ENCODE data around the gene SCAI.
"Not testable (repeated sequence)": the region's sequence is repeated elsewhere in the genome, so short reads cannot be mapped to it uniquely, and the experiment has no call there.

Gene SCAI

DNA sequence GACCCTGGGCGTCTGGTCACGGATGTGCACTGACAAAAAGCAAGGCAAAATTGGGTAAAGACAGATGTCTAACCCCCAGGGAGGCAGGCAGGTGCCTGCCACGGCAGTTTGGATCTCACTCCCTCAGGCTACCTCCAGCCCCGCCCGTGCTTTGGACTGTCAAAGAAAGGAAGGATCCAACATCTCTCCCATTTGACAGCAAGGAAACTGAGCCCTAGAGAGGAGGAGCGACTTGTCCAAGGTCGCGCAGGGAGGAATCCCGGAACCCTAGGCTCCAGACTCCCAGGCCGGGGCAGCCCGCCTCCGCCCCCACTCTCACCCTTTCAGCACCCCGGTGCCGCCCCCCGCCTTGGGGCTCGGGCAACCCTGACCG lies 202.8 kb downstream of the SCAI start:
- no peak for DNase-seq (ENCODE audit: low spot score)
- peak overlapping the region; percentile 96 for H3K4me3 ChIP-seq
- TF ChIP-seq, protein P1, sequence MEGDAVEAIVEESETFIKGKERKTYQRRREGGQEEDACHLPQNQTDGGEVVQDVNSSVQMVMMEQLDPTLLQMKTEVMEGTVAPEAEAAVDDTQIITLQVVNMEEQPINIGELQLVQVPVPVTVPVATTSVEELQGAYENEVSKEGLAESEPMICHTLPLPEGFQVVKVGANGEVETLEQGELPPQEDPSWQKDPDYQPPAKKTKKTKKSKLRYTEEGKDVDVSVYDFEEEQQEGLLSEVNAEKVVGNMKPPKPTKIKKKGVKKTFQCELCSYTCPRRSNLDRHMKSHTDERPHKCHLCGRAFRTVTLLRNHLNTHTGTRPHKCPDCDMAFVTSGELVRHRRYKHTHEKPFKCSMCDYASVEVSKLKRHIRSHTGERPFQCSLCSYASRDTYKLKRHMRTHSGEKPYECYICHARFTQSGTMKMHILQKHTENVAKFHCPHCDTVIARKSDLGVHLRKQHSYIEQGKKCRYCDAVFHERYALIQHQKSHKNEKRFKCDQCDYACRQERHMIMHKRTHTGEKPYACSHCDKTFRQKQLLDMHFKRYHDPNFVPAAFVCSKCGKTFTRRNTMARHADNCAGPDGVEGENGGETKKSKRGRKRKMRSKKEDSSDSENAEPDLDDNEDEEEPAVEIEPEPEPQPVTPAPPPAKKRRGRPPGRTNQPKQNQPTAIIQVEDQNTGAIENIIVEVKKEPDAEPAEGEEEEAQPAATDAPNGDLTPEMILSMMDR (IDR thresholded peaks at IDR 0.05) = no peak
- peak overlapping the region; percentile 92 to 93 for H3K27ac ChIP-seq

DNA sequence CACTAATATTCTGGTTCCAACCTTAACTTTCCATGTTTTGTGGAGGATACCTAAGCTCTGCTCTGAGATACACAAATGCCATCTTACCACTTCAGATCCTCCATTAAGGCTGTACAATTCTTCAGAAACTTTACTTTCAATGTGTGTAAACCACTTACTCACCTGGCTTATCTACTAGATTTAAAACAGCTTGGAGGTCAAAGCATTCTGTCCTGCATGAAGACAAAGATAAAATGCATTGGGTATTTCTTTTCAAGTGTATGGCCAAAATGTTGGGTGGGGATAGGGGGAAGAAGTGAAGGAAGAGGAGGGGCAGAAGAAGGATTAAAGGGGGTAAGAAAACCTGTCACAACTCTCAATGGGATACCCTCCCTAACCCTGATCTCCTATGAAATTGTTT lies 203.4 kb downstream of the SCAI start:
- Histone ChIP-seq H3K27ac (peak overlapping the region; percentile 92 to 93), H3K4me3 (peak overlapping the region; percentile 96)
- DNase-seq (ENCODE audit: low spot score) = no peak
- TF ChIP-seq, protein P1 (IDR thresholded peaks at IDR 0.05) = no peak

GRCh38 chr9:124934290-124934689 lies 209.0 kb downstream of the SCAI start:
- TF ChIP-seq, protein P1 (IDR thresholded peaks at IDR 0.05) = no peak
- DNase-seq (ENCODE audit: low spot score) = no peak
- no peak overlapping the region for H3K4me3 ChIP-seq
- H3K27ac ChIP-seq = no peak overlapping the region

- no peak for DNase-seq (ENCODE audit: low spot score)
- H3K27ac ChIP-seq = no peak overlapping the region
- no peak overlapping the region for H3K4me3 ChIP-seq
- TF ChIP-seq, protein P1 (IDR thresholded peaks at IDR 0.05) = no peak
Observed at GRCh38 chr9:124932333-124932732, 211.0 kb downstream of the SCAI start.

DNA sequence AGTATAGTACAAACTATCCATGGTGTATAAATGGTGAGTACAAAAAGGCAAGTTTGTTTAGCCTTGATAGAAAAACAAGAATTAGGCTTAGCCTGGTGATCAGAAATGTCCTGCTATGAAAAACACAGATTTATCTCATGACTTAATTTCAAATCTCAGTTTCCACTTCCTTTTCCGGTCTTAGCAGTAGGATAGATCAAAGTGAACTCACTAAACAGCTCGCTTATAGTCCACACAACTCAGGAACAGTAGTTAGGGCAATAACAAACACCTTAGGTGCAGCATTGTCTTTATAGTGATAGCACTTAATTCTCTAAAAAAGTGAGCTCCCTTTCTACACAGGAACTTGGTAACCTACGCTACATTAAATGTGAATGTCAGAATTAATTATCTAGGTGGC lies 213.9 kb downstream of the SCAI start:
- no peak for DNase-seq (ENCODE audit: low spot score)
- TF ChIP-seq, protein P1 (IDR thresholded peaks at IDR 0.05) = no peak
- Histone ChIP-seq H3K4me3 (no peak overlapping the region), H3K27ac (no peak overlapping the region)

DNA sequence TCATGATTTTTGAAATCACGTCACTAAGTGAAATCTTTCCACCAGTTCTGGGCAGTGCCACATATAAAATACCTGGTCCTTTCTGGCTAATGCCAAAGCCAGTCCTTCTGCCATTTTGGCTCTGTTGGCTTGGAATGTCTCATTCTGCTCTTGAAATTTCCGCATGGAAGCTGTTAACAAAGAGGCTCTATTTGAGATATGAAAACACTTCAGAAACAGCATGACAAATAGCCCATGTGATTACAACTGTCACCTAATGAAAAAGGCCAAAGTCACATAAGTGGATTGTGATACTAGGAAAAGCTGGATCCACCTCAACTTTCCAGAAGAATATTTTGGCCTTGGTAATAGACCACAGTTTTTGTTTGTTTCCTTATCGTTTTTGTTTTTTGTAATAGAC lies 215.2 kb downstream of the SCAI start:
- TF ChIP-seq, protein P1 (IDR thresholded peaks at IDR 0.05) = no peak
- no peak for DNase-seq (ENCODE audit: low spot score)
- no peak overlapping the region for H3K4me3 ChIP-seq
- H3K27ac ChIP-seq = no peak overlapping the region

DNA sequence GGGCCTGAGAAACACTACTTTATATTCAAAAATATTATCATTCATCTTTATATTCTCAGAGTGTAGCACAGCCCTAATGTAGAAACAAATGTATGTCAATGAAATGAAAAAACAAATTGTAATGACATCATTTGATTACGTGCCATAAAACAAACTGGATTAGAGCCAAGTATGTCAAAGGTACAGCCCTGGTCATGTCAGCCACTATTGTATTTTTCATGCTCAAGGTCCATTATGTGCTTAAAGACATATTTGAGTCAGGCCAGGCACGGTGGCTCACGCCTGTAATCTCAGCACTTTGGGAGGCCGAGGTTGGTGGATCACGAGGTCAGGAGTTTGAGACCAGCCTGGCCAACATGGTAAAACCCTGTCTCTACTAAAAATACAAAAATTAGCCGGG lies 222.9 kb downstream of the SCAI start:
- H3K4me3 ChIP-seq; H3K27ac ChIP-seq; DNase-seq (ENCODE audit: low spot score): not testable (repeated sequence)

All from coronary artery (tissue), 2 donors.